Activated CD4-positive, alpha-beta T cell treated with anti-CD3 and anti-CD28 coated beads, Interleukin-2, amount 10 ng/mL, durations not matched to agents 7 days and 5 days (primary cell): ENCODE data around the gene PPIE. TPM values are rescaled to one million over a fixed set of nuclear protein-coding genes. Genes with fewer than 3 reads are reported as not detected.
"Not testable (repeated sequence)": the region's sequence is repeated elsewhere in the genome, so short reads cannot be mapped to it uniquely, and the experiment has no call there.

Experiments
- CTCF ChIA-PET: fragments of 350-600 bp; sonication (Branson Sonifier 250); formaldehyde crosslinking; loops from one replicate; lab custom pipeline; 2021; ENCODE audit warnings: antibody characterized with exemption; lab: Charles Lee
- POLR2A ChIA-PET: fragments of 350-600 bp; sonication (Branson Sonifier 250); formaldehyde crosslinking; loops from one replicate; lab custom pipeline; 2021; ENCODE audit warnings: antibody characterized with exemption; lab: Charles Lee
- DNase-seq: peaks from one replicate; pipeline ENCODE4 v3.0.0-alpha.2; 2020
- H3K27ac Mint-ChIP-seq: one replicate; pipeline ENCODE4 v1.8.0; 2021; ENCODE audit warnings: mild to moderate bottlenecking, moderate library complexity, mixed read lengths
- H3K27me3 Mint-ChIP-seq: one replicate; pipeline ENCODE4 v1.8.0; 2021; ENCODE audit warnings: mixed read lengths
- H3K36me3 Mint-ChIP-seq: one replicate; pipeline ENCODE4 v1.8.0; 2021; ENCODE audit warnings: low read depth, mixed read lengths
- H3K4me1 Mint-ChIP-seq: one replicate; pipeline ENCODE4 v1.8.0; 2021; ENCODE audit warnings: mixed read lengths
- H3K4me3 Mint-ChIP-seq: one replicate; pipeline ENCODE4 v1.8.0; 2021; ENCODE audit warnings: mild to moderate bottlenecking, moderate library complexity, mixed read lengths
- H3K9me3 Mint-ChIP-seq: one replicate; pipeline ENCODE4 v1.8.0; 2021; ENCODE audit warnings: mixed read lengths
- total RNA-seq, 2 experiments: library from RNA; stranded (reverse); gene quantifications; one replicate each; pipeline ENCODE4 v1.2.3, GENCODE V29; 2021

Gene PPIE
- total RNA-seq, 2 experiments from 2014 or later, result 52.9 to 55.6 TPM

- peaks cover 7% of the 10 kb centered on the region for H3K4me1 Mint-ChIP-seq
- CTCF ChIA-PET, result interaction anchor here (2.1 kb wide), 1 partner anchor 10 kb away, joined by 7 read pairs; no protein-coding TSS in a partner anchor
- peaks cover 37% of the 10 kb centered on the region for H3K27me3 Mint-ChIP-seq
- H3K36me3 Mint-ChIP-seq, result no peaks in the 10 kb centered on the region
- peak within 1 kb of the TSS; percentile 62 for H3K4me3 Mint-ChIP-seq
- peak within 1 kb of the TSS; percentile 42 for H3K27ac Mint-ChIP-seq
- POLR2A ChIA-PET, result no interaction called here
- DNase-seq, result peak; percentile 28
- no peaks in the 10 kb centered on the region for H3K9me3 Mint-ChIP-seq
These were observed 50.3 kb downstream of the PPIE start, which contains the start of gene BMP8B for GRCh38 chr1:39788758-39789570. BMP8B (minus strand) TSS chr1:39788865; CDS start chr1:39788485, 380 bp downstream.

DNA sequence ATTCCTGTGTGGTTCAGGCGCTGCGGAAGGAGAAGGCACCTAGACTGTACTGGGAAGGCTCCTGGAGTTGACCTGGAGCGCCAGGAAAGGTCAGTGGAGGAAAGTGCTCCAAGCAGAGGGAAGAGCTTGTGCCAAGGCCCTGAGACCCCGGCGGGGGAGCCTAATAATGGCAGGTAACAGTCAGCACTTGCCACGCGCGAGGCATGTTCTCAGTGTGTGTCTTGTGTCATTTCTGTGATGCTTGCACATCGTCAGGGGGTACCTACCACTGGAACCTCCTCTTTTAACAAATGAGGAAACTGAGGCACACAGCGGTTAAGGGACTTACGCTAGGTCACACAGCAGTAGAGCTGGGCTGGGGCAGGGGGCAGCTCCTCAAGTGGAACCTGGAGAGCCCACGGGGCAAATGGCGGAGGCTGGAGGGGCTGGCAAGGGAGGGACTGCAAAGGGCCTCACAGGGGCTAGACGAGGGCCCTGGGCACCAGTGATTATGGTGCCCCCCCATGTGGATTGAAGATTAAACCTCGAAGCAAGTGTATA is 51.0 kb downstream of the PPIE start:
- no peaks in the 10 kb centered on the region for H3K9me3 Mint-ChIP-seq
- DNase-seq, result no peak
- POLR2A ChIA-PET, result no interaction called here
- peak overlapping the region; percentile 62 for H3K4me3 Mint-ChIP-seq
- peaks cover 37% of the 10 kb centered on the region for H3K27me3 Mint-ChIP-seq
- H3K4me1 Mint-ChIP-seq, result peaks cover 7% of the 10 kb centered on the region
- H3K36me3 Mint-ChIP-seq, result no peaks in the 10 kb centered on the region
- H3K27ac Mint-ChIP-seq, result peak overlapping the region; percentile 42
- CTCF ChIA-PET, result interaction anchor here (2.1 kb wide), 1 partner anchor 9 kb away, joined by 7 read pairs; no protein-coding TSS in a partner anchor

DNA sequence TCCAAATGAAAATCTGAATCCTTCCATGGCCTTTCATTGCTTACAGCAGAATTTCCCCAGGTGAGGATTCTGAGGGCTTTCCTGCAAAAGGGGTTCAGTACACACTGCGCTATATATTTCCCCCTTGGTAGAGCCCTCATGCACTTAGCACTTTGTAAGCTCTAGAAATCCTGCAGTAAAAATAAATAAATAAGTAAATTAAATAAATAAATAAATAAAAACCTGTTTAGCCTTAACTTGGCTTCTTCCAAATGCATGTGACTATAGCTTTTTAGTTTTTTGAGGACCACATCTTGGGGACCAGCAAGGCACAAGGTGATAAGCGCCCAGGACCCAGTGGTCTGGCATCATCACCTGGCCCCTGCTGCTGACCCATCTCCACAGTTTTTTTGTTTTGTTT is 53.2 kb downstream of the PPIE start:
- H3K9me3 Mint-ChIP-seq, result no peaks in the 10 kb centered on the region
- peaks cover 30% of the 10 kb centered on the region for H3K27me3 Mint-ChIP-seq
- CTCF ChIA-PET, result interaction anchor here (1.5 kb wide), 1 partner anchor 181 kb away, joined by 3 read pairs; no protein-coding TSS in a partner anchor
- no peak overlapping the region for H3K4me3 Mint-ChIP-seq
- no peak for DNase-seq
- POLR2A ChIA-PET, result no interaction called here
- H3K4me1 Mint-ChIP-seq, result peaks cover 7% of the 10 kb centered on the region
- no peak overlapping the region for H3K27ac Mint-ChIP-seq
- H3K36me3 Mint-ChIP-seq, result no peaks in the 10 kb centered on the region

DNA sequence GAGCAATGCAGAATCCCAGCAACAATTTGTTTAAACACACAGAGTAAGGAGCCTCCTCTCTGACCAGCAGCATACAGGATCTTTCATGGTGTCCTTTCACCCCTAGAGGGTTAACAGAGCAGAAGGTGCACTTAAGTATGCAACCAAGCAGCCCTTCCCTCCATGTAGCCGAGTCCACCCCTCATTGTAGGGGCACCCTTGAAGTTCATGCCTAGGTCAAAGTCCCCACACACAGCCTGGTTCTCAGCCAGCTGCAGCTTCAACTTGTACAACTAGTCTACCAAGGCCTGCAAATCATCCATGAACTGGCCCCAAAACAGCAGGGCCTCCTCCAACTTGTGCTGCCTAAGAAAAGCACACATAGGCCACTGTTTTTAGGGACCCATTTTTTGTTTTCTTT is 57.0 kb downstream of the PPIE start:
- H3K27ac Mint-ChIP-seq, result no peak overlapping the region
- ChIA-PET POLR2A (no interaction called here), CTCF (no interaction called here)
- no peak overlapping the region for H3K4me3 Mint-ChIP-seq
- H3K36me3 Mint-ChIP-seq, result peaks cover 3% of the 10 kb centered on the region
- H3K4me1 Mint-ChIP-seq, result peaks cover 18% of the 10 kb centered on the region
- no peaks in the 10 kb centered on the region for H3K9me3 Mint-ChIP-seq
- H3K27me3 Mint-ChIP-seq, result peaks cover 11% of the 10 kb centered on the region
- no peak for DNase-seq

DNA sequence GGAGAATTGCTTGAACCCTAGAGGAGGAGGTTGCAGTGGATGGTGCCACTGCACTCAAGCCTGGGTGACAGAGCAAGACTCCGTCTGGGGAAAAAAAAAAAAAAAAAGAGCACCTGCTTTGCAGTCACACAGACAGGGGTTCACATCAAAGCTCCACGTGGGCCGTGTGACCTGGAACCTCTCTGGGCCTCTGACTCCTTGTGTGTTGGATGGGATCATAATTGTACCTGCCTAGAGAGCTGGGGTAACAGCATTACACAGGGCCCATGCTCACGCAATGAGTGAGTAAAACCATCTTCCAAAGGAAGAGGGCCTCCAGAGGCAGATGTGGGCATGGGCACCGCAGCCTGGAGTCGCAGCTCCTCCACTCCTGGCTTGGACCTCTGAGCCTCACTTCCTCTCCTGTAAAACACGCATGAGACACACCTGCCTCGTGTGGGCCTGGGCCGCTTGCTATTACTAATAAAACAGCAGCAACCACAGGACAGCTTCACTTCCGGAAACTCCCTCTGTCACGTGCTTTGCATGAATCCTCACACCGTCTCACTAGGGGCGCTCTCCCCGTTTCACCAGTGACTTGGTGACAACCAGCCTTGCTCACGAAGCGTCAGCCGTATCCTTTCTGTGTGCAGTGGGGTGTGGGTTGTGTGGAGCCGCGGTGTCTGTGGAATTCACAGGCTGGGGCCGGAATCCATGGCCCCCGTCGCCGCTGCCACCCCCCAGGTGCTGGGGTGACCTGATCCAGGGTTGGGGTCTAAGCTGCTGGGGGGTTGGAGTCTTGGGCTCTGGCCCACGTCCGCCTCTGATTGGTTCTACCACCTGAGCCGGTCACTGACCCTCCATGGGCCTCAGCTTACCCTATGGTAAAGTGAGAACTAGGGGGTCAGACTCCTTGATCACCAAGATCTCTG is 60.4 kb downstream of the PPIE start:
- H3K27me3 Mint-ChIP-seq, POLR2A ChIA-PET, H3K9me3 Mint-ChIP-seq, H3K36me3 Mint-ChIP-seq: not testable (repeated sequence)
- Mint-ChIP-seq H3K27ac (peak overlapping the region; percentile 94), H3K4me1 (peaks cover 13% of the 10 kb centered on the region), H3K4me3 (peak overlapping the region; percentile 35)
- CTCF ChIA-PET, result interaction anchor here (0.6 to 2.2 kb wide), 28 partner anchors 8 to 549 kb away, joined by 3 to 9 read pairs (median 4); partner anchors contain the start of genes BMP8B, CAP1 and PPIE
- peak; percentile 87 for DNase-seq

GRCh38 chr1:39799770-39800470 is 61.2 kb downstream of the PPIE start:
- Mint-ChIP-seq H3K27ac (peak overlapping the region; percentile 94), H3K4me3 (peak overlapping the region; percentile 35), H3K4me1 (peaks cover 13% of the 10 kb centered on the region), H3K36me3 (peaks cover 3% of the 10 kb centered on the region), H3K27me3 (peaks cover 6% of the 10 kb centered on the region), H3K9me3 (no peaks in the 10 kb centered on the region)
- DNase-seq, result peak; percentile 55
- CTCF ChIA-PET, result interaction anchor here (0.7 to 2.2 kb wide), 13 partner anchors 11 to 549 kb away, joined by 3 to 9 read pairs (median 3); partner anchors contain the start of genes BMP8B and PPIE
- POLR2A ChIA-PET, result no interaction called here

- Mint-ChIP-seq H3K4me1 (peaks cover 13% of the 10 kb centered on the region), H3K4me3 (no peak overlapping the region), H3K27ac (no peak overlapping the region), H3K9me3 (no peaks in the 10 kb centered on the region), H3K27me3 (peaks cover 7% of the 10 kb centered on the region), H3K36me3 (peaks cover 3% of the 10 kb centered on the region)
- POLR2A ChIA-PET, result no interaction called here
- CTCF ChIA-PET, result interaction anchor here (0.7 to 2.1 kb wide), 6 partner anchors 15 to 158 kb away, joined by 3 to 6 read pairs (median 3); partner anchors contain the start of gene PPIE
- DNase-seq, result no peak
These were observed 61.8 kb downstream of the PPIE start for GRCh38 chr1:39800471-39800835.

- Mint-ChIP-seq H3K36me3 (peaks cover 4% of the 10 kb centered on the region), H3K27me3 (peaks cover 7% of the 10 kb centered on the region), H3K4me3 (no peak overlapping the region), H3K27ac (no peak overlapping the region), H3K9me3 (no peaks in the 10 kb centered on the region), H3K4me1 (peaks cover 13% of the 10 kb centered on the region)
- POLR2A ChIA-PET, result no interaction called here
- DNase-seq, result no peak
- CTCF ChIA-PET, result interaction anchor here (0.6 kb wide), 1 partner anchor 1070 kb away, joined by 5 read pairs; no protein-coding TSS in a partner anchor
These were observed 64.0 kb downstream of the PPIE start for GRCh38 chr1:39802496-39803260.

DNA sequence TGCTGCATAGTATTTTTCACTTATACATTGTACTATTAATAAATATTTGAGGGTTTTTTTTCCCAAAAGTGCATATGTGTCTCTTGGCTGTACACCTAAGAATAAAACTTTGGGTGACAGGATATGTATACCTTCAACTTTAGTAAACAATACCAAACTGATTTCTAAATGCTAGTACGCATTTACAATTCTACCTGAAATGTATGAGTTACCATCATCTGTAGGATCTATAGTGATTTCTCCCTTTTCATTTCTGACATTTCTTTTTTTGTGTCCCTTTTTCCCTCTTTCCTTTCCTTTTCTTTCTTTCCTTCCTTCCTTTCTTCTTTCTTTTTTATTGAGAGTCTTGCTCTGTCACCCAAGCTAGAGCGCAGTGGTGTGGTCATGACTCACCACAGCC is 66.7 kb downstream of the PPIE start:
- peaks cover 1% of the 10 kb centered on the region for H3K36me3 Mint-ChIP-seq
- ChIA-PET CTCF (no interaction called here), POLR2A (no interaction called here)
- H3K4me1 Mint-ChIP-seq, result no peaks in the 10 kb centered on the region
- no peak overlapping the region for H3K27ac Mint-ChIP-seq
- no peak for DNase-seq
- H3K9me3 Mint-ChIP-seq, result no peaks in the 10 kb centered on the region
- H3K4me3 Mint-ChIP-seq, result no peak overlapping the region
- peaks cover 7% of the 10 kb centered on the region for H3K27me3 Mint-ChIP-seq

DNA sequence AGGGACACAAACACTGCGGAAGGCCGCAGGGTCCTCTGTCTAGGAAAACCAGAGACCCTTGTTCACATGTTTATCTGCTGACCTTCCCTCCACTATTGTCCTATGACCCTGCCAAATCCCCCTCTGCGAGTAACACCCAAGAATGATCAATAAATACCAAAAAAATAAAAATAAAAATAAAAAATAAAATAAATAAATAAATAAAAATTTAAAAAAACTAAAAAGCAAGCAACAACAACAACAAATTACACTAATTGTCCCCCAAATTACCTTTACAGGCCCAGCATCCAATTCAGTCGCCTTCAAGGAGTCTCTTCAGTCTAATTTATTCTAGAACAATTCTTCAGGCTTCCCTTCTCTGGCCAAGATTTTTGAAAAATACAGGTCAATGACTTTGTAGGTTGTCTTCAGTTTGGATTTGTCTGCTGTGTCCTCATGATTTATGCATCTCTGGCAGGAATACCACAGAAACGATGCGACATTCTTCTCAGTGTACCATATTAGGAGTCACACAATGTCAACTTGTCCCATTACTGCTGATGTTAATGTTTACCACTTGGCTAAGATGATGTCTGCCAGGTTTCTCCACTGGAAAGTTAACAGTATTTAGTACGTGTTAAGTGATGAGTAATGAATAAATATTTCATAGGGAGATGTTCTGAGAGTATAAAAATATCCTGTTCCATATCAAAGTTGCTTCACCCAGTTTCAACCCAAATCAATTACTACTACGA is 70.3 kb downstream of the PPIE start:
- Mint-ChIP-seq H3K9me3 (no peaks in the 10 kb centered on the region), H3K27me3 (peaks cover 4% of the 10 kb centered on the region), H3K4me3 (no peak overlapping the region), H3K4me1 (no peaks in the 10 kb centered on the region), H3K36me3 (peaks cover 1% of the 10 kb centered on the region), H3K27ac (no peak overlapping the region)
- ChIA-PET CTCF (no interaction called here), POLR2A (no interaction called here)
- no peak for DNase-seq

GRCh38 chr1:39812913-39813312 is 74.2 kb downstream of the PPIE start:
- ChIA-PET CTCF (interaction anchor here (0.6 kb wide), 1 partner anchor 233 kb away, joined by 3 read pairs; no protein-coding TSS in a partner anchor), POLR2A (no interaction called here)
- no peak overlapping the region for H3K4me3 Mint-ChIP-seq
- H3K4me1 Mint-ChIP-seq, result peaks cover 9% of the 10 kb centered on the region
- H3K27me3 Mint-ChIP-seq, result no peaks in the 10 kb centered on the region
- H3K36me3 Mint-ChIP-seq, result no peaks in the 10 kb centered on the region
- no peak overlapping the region for H3K27ac Mint-ChIP-seq
- no peaks in the 10 kb centered on the region for H3K9me3 Mint-ChIP-seq
- DNase-seq, result no peak
